Activated CD8-positive, alpha-beta memory T cell treated with anti-CD3 and anti-CD28 coated beads, Interleukin-2, amount 50 U/mL, for 1 hour (primary cell): Measurements from ENCODE around the gene RBMY1A1.
"Not testable (repeated sequence)": the region's sequence is repeated elsewhere in the genome, so short reads cannot be mapped to it uniquely, and the experiment has no call there.

Source experiments
- DNase-seq: peaks from one replicate; pipeline ENCODE4 v3.0.0-alpha.2; 2020; ENCODE audit errors: extremely low read depth

RBMY1A1 gene

DNA sequence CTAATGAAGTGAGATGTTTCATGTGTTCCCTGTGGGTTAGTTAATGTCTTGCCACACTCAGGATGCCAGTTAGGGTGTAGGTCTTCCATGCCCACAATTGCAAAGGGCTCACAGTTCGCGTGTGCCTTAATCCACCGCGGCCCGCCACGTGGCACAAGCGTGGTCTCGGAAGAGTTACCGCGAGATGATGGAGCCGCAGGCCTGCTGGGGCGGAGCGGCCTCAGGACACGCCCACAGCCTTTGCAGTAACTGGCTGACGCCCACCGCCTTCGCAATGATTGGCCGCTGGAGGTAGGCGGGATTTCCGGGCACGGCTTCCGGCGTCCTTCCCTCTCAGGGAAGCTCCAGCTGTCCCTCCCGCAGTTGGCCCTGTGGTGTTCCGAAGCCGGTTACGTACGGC, at the start of gene RBMY1A1:
TSS of gene RBMY1A1 (plus strand) at position 301 of the 400 bp plus-strand sequence. CDS start 2,013 bp downstream, outside the sequence.
- not testable (repeated sequence) for DNase-seq

DNA sequence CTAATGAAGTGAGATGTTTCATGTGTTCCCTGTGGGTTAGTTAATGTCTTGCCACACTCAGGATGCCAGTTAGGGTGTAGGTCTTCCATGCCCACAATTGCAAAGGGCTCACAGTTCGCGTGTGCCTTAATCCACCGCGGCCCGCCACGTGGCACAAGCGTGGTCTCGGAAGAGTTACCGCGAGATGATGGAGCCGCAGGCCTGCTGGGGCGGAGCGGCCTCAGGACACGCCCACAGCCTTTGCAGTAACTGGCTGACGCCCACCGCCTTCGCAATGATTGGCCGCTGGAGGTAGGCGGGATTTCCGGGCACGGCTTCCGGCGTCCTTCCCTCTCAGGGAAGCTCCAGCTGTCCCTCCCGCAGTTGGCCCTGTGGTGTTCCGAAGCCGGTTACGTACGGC, 23.6 kb upstream of the RBMY1A1 start, which contains the start of gene RBMY1B:
TSS of gene RBMY1B (plus strand) at position 301 of the 400 bp plus-strand sequence. CDS start 2,013 bp downstream, outside the sequence.
- DNase-seq = not testable (repeated sequence)

DNA sequence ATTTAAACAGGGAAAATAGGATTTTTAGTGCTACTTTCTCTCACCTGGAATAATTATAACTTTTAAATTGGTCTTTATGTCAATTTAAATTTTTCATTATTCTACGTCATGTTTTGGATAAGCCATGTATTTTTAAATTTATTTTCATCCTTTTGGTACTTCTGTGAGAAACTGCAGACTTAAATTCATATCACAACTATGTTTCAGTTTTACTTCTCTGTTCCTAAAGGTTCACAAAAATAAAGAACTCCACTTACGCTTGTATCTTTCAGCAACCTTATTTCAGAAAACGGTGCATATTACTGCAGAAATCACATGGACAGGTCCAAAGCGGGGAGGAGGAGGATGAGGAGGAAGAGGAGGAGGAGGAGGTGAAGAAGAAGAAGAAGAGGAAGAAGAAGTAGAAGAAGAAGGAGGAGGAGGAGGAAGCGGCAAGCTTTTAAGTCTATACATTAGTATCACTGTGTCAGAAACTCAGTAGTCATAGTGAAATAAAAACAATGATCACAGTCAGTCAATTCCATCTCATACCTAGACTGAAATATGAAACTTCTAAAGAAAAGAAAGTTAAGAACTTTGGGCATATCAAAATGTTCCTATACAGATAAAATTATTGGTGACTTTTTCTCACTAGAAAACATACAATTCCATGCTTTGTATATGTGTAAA, 24.8 kb downstream of the RBMY1A1 start:
- not testable (repeated sequence) for DNase-seq

DNA sequence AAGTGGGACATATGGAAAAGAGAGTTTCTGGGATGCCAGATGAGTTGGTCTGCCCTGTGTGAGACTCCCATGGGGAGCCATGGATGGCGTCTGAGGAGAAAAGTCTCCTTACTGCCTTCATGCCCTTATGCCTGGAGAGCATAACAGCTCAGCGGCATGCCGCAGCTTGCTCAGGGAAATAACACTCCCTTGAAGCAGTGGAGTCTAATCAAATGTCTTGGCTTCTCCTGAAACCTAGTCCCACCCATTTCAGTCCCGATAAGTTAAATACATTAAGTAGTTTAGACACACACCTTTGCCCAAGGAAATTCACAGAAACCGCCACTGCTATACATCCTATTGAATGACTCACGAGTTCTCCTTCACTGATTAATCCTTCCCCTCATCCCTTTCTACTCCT, 50.8 kb downstream of the RBMY1A1 start:
- no peak for DNase-seq

DNA sequence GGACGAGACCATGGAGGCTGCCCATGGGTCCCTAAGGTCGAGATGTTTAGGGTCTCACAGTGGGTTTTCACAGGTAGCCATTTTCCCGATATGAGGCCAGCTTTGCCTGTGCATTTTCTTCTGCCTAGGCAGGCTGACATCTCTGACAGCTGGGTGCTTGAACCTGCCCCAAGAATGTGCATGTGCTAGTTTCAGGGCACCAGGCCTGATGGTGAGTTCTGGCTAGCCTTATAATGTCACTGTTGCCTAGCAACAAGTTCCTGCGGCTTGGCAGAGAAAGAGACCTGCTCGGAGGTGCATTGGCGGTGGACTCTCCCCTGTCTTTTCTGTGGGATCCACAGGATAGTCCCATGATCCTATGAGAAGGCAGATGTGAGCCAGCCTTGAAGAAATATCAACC, 51.8 kb downstream of the RBMY1A1 start:
- not testable (repeated sequence) for DNase-seq

DNA sequence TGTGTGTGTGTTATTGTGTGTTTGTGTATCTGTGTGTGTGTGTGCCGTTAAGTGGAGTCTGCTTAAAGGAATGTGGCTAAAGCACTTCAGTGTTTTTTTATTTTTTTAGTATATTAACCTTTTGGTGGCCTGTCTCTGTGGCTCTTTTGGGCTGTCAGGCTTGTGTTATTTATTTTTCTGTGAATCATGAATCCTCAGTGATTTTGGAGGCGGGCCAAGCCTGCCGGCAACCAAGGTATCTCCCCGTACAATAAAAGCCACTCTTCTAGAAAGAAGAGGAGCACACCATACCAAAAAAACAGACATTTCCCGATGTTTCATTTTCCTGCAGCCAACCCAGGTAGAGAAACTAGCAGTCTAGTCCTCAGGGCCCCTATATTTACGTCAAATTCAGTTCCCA, 57.4 kb downstream of the RBMY1A1 start:
- no peak for DNase-seq

DNA sequence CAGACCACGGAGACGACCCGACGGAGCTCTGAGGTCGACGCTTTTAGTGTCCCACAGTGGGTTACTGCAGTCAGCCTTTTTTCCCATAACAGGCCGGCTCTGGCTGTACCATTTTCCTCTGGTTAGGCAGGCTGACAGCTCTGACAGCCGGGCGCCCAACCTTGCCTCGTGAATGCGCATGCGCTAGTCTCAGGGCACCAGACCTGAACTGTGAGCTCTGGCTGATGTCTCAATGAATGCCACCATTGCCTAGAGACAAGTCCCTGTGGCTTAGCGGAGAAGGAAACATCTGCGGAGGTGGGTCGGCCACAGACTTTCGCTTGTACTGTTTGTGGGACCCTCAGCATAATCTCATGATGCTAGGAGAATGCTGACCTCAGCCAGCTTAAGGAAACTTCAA, 61.6 kb downstream of the RBMY1A1 start:
- not testable (repeated sequence) for DNase-seq
